Stimulated activated CD8-positive, alpha-beta memory T cell treated with anti-CD3 and anti-CD28 coated beads, Interleukin-15, amount 100 ng/mL, for 1 hour (primary cell): ENCODE measurements around the gene CTSO.
"Not testable (repeated sequence)": the region's sequence is repeated elsewhere in the genome, so short reads cannot be mapped to it uniquely, and the experiment has no call there.

Experiments
- DNase-seq: peaks from one replicate; pipeline ENCODE4 v3.0.0-alpha.2; 2020; ENCODE audit warnings: low read depth

The CTSO gene

GRCh38 chr4:155954939-155955338 is 1.3 kb upstream of the CTSO start:
- no peak for DNase-seq

- no peak for DNase-seq
These were observed 536 bp upstream of the CTSO start for GRCh38 chr4:155954118-155954685.

- no peak for DNase-seq
These were observed 1.2 kb downstream of the CTSO start for GRCh38 chr4:155952501-155952901.

DNA sequence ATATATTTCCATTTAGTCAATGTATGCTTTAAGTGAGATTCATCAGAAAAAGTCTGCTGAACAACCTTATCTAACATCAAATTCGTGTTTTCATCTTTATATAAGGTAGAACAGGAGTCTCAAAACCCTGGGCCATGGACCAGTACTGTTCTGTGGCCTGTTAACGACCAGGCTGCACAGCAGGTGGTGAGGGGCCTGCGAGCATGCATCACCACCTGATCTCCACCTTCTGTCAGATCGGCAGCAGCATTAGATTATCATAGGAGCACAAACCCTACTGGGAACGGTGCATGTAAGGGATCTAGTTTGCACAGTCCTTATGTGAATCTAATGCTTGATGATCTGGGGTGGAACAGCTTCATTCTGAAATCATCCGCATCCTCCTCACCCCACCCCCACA is 3.2 kb downstream of the CTSO start:
- DNase-seq = no peak

- DNase-seq = no peak
These were observed 5.1 kb downstream of the CTSO start for GRCh38 chr4:155948541-155948940.

- no peak for DNase-seq
These were observed 7.2 kb downstream of the CTSO start for GRCh38 chr4:155946486-155946885.

DNA sequence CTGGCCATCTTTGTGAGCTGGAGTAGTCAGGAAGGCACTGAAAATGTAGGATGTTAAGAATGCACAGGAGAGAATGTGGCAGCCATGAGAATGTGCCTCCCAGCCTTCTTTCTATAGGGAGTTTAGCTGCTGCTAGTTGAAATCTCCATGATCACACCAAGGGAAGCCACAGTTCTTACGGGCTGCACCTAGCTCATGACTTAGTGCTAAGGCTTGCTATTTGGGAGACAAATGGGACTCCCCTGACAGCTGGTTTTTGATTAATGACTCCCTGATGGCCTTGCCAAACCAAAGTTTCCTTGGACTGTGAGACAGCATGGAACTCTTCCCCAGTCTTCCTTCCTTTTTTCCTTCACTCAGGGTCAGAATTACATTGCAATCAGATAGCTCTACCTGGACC is 9.2 kb downstream of the CTSO start:
- DNase-seq = no peak

DNA sequence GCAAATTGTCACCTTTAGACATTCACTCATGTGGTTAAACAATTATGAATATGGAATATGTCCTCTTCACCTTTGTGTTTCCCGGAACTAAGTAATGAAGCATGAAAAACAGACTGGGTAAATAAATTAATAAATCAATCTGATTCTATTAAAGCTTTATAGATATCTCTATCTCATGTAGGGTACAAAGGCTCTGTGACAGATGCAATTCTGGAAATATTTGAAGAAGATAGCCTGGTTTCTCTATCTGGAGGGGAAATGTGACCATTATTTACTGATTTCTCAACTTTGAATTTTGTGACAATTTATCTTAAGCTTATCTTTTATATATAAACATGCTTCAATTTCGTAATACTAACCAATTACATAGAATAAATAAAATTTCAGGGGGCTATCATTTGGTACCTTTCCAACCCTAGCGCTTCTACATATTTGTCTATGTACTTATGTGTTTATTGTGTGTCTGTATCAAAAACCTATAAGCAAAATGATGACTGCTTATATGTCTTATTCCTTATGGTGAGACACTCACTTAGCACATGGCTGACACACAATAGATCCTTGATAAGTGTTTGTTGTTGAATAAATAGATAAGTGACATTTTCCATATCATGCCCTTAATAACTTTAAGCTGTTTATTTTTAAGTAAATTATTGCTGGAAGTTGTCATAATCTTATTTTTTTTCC is 9.9 kb downstream of the CTSO start:
- no peak for DNase-seq

- no peak for DNase-seq
These were observed 11.8 kb downstream of the CTSO start for GRCh38 chr4:155941820-155942219.

DNA sequence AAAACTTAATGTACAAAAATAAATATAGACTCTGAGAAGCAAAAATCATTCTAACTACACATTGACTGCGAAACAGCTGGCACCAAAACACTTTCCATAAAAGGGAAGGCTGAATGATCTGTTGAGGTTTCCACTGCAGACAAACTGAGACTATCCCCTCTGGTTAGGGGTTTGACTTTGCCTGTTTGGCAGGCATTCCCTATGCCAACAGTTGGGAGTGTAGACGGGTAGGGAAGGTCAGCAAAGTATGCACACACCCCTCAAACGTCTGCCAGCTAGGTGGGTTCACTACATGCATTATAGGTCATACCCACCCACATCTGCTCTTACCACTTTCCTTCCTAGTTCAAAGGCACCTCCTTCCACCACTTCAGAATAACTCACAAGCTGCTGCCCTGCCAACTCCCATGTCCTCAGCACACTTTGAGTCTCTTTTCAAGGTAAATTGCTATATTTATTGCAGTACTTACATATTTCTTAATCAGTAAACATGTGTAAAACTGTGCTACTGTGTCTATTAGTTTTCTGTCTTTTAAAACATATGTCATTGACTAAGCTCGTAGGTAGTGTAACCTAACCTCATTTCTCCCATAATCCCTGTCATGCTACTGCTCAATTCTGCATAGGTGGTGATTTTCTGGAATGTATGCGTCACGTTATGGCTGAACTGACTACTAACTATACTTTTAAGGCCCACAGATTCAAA is 12.4 kb downstream of the CTSO start:
- DNase-seq = no peak

GRCh38 chr4:155935389-155935986 is 18.2 kb downstream of the CTSO start:
- no peak for DNase-seq

- not testable (repeated sequence) for DNase-seq
These were observed 19.0 kb downstream of the CTSO start for GRCh38 chr4:155934634-155935033.

DNA sequence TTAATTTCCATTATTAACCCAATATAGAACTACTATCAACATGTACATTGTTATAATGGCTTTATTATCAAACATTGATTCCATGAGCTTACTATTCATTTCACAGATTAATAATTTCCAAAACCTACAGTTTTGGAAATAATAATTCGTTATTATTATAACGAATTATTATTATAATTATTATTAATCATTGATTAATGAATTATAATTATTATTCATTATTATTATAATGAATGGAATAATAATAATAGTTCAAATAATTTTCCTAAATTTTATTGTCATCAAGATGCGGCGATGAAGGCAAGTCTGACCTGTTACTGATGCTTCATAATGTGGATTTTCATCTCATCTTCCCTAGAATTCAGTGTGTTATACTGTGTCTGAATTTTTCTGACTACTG is 22.0 kb downstream of the CTSO start:
- DNase-seq = no peak

DNA sequence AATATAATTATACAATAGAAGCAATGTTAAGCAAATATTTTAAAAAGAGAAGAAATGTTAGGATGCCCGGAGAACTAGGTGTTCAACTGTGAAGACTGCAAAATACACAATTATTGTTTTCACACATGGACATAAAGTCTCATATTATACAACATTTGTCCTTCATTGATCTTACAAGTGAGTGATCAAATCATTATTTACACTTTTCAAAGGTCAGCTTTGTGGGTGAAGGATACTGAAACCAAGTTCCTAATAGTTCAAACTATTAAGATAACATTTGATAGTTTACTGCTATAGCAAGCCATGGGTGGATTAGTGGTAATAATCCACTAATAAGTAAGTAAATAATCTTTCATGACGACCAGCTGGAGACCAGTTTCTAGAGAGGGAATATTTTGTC is 23.3 kb downstream of the CTSO start:
- DNase-seq = no peak

GRCh38 chr4:155929833-155930232 is 23.8 kb downstream of the CTSO start:
- no peak for DNase-seq

DNA sequence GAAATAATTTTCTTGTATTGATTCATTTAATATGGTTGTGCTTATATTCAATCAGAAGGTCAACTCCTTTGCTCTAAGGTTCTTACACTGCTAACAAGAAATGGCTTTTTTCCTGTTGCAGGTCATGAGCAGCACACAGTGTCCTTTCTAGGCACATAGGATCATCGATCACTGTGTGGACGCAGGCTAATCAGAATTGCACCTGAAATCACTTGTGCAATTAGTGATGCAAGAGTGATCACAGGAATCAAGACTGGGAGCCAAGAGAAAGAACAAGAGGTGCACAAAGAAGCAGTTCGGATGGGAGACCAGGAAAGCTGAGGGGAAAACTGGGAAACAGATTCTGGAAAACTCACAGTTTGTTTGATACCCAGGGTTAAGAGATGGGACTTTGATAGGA is 29.0 kb downstream of the CTSO start:
- DNase-seq = no peak

GRCh38 chr4:155921597-155921996 is 32.1 kb downstream of the CTSO start:
- no peak for DNase-seq

- DNase-seq = no peak
These were observed 38.9 kb downstream of the CTSO start for GRCh38 chr4:155914782-155915181.

DNA sequence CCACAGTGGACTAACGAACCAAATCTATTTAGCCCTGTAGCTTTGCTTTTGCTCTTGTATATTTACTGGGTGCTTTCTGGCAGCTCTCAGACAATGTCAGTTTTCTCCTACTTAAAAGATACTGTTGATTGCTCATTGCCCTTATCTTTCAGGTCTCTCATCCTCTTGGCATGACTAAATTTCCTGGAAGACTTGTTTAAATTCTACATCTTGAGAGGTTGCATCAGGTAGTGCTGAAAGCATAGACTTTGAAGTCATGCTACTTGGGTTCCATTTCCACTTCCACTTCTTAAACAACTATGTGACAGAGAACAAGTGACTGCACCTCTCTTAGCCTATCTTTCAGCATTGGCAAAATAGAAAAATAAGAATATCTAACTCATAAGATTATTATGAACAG is 41.8 kb downstream of the CTSO start:
- no peak for DNase-seq

DNA sequence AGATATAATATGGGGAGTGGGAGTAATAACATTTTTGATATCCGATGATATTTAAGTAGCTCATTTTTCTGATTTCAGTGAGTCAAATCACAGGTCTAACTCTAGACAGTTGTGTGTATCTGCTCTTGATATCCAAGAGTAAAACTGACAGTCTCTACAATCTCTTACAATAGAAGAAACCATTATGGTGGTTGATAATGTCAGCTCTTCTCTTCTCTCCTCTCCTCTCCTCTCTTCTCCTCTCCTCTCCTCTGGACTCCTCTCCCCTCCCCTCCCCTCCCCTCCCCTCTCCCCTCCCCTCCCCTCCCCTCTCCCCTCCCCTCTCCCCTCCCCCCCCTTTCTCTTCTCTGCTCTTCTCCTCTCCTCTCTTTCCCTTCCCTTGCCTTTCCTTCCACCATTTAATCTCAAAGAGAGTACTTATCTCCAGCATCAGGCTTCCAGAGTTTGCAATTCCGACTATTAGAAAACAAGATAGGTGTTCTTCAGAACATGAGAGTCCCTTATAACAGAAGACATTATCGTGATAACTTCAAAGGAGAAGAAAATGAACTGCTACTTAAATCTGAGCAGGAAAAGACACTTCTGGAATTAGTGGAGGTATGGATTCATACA is 43.9 kb downstream of the CTSO start:
- no peak for DNase-seq

DNA sequence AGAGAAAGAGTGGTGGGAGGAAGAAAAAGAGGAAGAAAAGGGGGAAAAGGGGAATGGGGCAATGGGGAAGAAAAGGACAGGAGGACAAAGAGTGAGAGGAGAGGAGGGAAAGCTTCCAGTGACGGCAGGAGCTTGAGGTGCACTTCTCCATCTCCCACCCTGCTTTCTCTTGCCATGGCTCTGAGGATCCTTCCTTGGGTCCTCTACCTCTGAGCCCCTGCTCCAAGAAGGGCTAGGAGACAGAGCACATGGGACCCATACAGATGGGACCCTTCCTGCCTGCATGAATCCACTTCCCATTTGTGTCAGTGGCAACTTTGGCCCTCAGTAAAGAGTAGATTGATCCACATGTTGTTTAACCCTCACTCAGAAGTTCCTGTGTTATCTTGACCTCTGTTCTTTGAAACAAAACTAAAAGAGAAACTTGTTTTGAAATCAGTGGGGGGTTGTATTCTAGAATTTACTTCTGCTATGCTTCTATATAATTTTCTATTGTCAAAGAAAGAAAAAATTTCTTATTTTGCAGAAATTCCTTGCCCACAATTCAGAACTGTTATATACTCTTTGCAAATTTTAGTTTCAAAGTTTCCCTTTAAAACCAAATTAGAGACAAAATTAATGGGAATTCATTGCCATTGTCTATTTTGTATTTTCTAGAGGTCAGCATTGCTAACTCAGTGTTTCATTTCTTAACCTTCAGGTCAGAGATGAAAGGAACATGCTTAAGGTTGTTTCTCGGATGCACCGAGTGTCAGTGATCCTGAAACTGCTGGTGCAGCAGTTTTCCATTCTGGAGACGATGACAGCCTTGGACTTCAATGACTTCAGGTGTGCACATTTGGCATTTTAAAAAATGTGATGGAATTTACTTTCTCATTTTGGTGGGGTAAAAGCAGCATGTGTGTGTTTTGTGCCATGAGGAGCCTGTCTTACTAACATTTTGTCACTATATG is 45.2 kb downstream of the CTSO start:
- DNase-seq = no peak

- DNase-seq = no peak
These were observed 46.1 kb downstream of the CTSO start for GRCh38 chr4:155907556-155907955.
